NCI-H2227 treated with DMSO at 0.1 percent for 48 hours (cell line): ENCODE measurements around the gene GBX2.
A peak's percentile ranks its signal among the peaks of the same experiment; 100 is the strongest.

Source experiments
- DNase-seq: peaks from one replicate; lab custom pipeline; 2025; lab: John Stamatoyannopoulos, UW

GBX2 gene

GRCh38 chr2:236180831-236181453, 12.8 kb upstream of the GBX2 start:
- peak; percentile 54 for DNase-seq

- DNase-seq, result no peak
Measured at GRCh38 chr2:236180076-236180816, 12.1 kb upstream of the GBX2 start.

- DNase-seq, result no peak
Measured at GRCh38 chr2:236179236-236180075, 11.3 kb upstream of the GBX2 start.

GRCh38 chr2:236178890-236179235, 10.7 kb upstream of the GBX2 start:
- DNase-seq, result no peak

- DNase-seq, result no peak
Measured at GRCh38 chr2:236177967-236178889, 10.0 kb upstream of the GBX2 start.

GRCh38 chr2:236177604-236177966, 9.4 kb upstream of the GBX2 start:
- no peak for DNase-seq

GRCh38 chr2:236176951-236177350, 8.8 kb upstream of the GBX2 start:
- DNase-seq, result no peak

GRCh38 chr2:236176417-236176816, 8.2 kb upstream of the GBX2 start:
- DNase-seq, result no peak

GRCh38 chr2:236175548-236176150, 7.5 kb upstream of the GBX2 start:
- DNase-seq, result no peak

- no peak for DNase-seq
Measured at GRCh38 chr2:236173729-236174607, 5.8 kb upstream of the GBX2 start.

- DNase-seq, result no peak
Measured at GRCh38 chr2:236173036-236173728, 5.0 kb upstream of the GBX2 start.

- DNase-seq, result no peak
Measured at GRCh38 chr2:236172255-236173035, 4.3 kb upstream of the GBX2 start.

GRCh38 chr2:236171680-236172254, 3.6 kb upstream of the GBX2 start:
- DNase-seq, result no peak

- DNase-seq, result no peak
Measured at GRCh38 chr2:236171181-236171679, 3.0 kb upstream of the GBX2 start.

- DNase-seq, result no peak
Measured at GRCh38 chr2:236170590-236171165, 2.5 kb upstream of the GBX2 start.

- DNase-seq, result no peak
Measured at GRCh38 chr2:236169741-236170589, 1.8 kb upstream of the GBX2 start.

- DNase-seq, result no peak
Measured at GRCh38 chr2:236169151-236169721, 1.1 kb upstream of the GBX2 start.
